Midbrain (tissue), 1 donor: Measurements from ENCODE around the gene ZNF646.
A peak's percentile ranks its signal among the peaks of the same experiment; 100 is the strongest.

ENCODE experiments used
- DNase-seq: peaks from one replicate; lab custom pipeline; 2025; lab: John Stamatoyannopoulos, UW

Gene ZNF646, protein sequence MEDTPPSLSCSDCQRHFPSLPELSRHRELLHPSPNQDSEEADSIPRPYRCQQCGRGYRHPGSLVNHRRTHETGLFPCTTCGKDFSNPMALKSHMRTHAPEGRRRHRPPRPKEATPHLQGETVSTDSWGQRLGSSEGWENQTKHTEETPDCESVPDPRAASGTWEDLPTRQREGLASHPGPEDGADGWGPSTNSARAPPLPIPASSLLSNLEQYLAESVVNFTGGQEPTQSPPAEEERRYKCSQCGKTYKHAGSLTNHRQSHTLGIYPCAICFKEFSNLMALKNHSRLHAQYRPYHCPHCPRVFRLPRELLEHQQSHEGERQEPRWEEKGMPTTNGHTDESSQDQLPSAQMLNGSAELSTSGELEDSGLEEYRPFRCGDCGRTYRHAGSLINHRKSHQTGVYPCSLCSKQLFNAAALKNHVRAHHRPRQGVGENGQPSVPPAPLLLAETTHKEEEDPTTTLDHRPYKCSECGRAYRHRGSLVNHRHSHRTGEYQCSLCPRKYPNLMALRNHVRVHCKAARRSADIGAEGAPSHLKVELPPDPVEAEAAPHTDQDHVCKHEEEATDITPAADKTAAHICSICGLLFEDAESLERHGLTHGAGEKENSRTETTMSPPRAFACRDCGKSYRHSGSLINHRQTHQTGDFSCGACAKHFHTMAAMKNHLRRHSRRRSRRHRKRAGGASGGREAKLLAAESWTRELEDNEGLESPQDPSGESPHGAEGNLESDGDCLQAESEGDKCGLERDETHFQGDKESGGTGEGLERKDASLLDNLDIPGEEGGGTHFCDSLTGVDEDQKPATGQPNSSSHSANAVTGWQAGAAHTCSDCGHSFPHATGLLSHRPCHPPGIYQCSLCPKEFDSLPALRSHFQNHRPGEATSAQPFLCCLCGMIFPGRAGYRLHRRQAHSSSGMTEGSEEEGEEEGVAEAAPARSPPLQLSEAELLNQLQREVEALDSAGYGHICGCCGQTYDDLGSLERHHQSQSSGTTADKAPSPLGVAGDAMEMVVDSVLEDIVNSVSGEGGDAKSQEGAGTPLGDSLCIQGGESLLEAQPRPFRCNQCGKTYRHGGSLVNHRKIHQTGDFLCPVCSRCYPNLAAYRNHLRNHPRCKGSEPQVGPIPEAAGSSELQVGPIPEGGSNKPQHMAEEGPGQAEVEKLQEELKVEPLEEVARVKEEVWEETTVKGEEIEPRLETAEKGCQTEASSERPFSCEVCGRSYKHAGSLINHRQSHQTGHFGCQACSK (N-terminal part only)

DNA sequence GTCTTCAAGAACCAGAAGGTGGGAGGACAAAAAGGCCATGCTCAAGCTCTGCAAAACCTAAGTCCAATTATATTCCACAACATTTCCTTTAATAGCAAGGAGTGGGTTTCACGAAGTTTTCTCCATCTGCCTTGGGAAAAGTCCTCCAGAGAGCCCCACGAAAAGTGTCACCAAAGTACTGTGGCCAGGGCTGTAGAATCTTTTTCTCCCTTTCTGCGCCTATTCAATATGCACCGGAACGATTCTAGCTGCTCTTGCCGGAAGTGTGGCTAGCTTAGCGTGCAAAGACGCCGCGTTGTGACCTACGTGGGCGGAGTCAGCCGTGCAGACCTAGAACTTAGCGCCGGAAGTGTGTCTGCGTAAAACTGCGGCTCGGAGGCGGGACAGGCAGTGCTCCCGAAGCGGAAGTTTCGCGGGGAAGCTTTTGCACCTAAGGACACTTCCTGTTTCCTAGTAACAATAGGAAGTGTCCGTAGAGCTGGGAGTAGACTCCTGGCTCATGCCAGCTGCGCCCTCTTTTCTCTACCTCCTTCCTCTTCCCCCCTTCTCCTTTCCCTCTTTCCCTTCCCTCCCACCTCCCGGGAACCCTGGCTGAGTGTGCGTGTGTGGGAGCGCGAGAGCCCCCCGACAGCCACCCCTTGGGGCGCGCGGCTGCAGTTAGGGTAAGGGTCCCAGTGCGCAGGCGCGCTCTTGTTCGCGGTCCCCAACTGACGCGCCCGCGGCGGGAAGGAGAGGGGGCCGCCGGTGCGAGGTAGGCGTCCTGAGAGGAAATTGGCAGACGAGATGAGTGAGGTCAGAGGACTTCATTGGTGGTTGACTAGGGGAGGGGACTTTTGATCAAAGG lies at the start of gene ZNF646, which contains the start of gene ZNF668:
Gene ZNF646, plus strand, starts transcription at position 453 of the 844 bp plus-strand sequence. CDS start 1,903 bp downstream, outside the sequence.
Gene ZNF668, minus strand, starts transcription at position 271 of the 844 bp plus-strand sequence. CDS start 9,781 bp downstream, outside the sequence.
- DNase-seq, result peak; percentile 100

DNA sequence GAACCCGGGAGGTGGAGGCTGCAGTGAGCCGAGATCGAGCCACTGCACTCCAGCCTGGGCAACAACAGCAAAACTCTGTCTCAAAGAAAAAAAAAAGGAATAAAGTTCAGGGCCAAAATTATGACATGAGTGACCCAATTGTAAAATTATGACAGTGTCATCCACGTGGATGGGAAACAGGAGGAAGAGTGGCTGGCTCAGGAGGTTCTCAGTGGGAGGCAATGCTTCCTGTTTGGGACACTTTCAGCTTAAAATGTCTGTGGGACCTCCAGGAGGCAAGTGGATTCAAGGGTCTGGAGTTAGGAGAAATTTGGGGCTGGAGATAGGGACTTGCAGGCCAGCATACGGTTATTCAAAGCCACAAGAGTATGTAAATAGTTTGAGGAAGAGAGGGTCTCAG lies 48.9 kb upstream of the ZNF646 start:
- no peak for DNase-seq

DNA sequence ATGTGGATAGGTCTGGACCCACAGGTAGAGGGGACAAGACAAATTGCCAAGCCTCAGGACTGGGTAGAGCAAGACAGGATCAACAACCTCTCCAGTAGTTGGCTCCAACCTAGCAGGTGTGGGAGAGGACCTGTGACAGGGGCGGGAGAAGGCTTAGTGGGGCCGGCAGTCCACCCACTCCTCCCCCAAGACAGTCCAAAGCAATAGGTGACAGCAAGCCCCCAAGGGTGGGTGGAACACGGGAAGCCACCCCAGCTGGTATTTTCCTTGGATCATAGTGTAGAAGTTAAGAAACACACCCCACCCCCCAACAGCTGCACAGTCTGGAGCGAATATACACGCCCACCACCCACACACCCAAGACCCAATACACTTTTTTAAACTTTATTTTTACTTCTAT lies 45.0 kb upstream of the ZNF646 start:
- no peak for DNase-seq

DNA sequence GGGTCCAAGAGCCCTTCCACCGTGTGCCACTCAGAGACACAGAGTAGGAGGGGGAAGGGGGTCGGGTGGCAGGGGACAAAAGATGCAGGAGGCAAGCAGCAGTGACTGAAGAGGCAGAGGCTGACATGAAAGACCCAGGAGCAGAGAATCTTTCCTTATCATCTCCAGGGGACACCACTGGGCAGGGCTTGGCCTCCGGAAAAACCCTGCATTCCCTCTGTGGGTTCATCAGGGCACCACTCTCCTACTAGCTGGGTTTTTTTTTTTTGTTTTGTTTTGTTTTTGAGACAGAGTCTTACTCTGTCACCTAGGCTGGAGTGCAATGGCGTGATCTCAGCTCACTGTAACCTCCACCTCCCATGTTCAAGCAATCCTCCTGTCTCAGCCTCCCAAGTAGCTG lies 42.9 kb upstream of the ZNF646 start:
- no peak for DNase-seq

DNA sequence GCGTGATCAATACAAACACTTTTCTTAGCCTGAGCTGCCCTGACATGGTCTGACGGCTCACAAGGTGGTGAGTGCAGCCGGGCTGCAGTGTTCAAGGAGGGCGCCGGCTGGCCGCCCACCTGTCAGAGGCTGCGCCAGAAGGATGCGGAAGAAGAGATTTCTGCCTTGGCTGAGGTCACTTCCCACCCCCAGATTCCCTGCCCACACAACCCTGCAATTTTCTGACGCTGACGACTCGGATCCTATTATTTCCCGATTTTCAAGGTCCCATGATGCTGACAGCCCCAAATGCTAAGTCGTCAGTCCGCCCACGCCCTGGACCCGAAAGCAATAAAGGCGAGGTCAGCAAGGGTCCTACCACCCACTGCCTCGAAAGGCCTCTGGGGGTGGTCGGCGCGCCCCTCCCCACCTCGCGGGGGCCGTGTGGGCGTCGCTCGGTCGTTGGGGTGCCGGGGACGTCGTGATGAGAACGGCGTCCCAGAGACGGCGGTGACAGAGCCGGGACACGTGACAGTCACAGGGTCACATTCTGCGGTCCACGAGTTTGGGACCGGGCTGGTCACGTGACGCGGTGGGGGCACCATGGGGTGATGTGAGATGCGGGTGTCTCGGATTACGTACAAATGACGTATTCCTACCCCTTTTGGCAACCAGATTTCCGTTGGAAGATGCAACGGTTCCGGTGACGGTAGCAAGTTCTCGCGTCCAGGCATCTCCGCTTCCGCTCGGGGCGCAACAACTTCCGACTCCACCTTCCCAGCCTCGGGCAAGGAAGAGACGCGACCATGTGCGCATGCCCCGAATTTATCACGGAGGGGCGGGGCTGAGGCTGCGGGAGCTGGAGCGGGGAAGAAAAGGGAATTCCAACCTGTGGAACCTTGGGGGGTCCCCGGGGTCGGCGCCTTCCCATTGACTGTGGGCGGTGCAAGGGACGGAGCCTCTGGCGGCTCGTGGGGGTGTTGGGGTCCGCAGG lies 41.2 kb upstream of the ZNF646 start, which contains the start of gene STX4:
Gene STX4, plus strand, starts transcription at position 823 of the 973 bp plus-strand sequence. CDS start 248 bp downstream, outside the sequence.
- peak; percentile 97 for DNase-seq

DNA sequence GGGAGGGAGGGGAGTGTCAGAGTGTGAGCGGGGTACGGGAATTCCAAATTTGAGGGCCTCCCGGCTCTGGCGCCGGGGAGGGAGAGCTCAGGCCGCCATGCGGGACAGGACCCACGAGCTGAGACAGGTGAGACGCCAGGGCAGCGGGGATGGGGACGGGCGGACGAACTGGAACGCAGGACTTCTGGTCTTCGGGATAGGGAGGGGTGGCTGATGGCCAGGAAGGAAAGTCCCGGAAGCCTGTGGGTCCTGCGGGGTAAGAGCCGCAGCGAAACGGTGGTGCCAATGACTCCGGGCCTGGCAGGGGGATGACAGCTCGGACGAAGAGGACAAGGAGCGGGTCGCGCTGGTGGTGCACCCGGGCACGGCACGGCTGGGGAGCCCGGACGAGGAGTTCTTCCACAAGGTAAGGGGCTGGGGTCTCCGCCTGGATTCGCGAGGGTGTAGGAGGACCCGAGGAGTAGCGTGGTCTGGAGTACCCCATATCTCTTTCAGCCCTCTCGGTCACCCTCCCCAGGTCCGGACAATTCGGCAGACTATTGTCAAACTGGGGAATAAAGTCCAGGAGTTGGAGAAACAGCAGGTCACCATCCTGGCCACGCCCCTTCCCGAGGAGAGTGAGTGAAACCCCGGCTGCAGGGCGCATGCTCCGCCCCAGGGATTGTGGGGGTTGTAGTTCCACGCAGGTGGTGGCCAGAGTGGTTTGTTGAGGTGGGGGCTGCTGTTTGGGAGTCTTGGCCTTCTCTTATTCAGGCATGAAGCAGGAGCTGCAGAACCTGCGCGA lies 40.3 kb upstream of the ZNF646 start:
- DNase-seq, result peak; percentile 89

DNA sequence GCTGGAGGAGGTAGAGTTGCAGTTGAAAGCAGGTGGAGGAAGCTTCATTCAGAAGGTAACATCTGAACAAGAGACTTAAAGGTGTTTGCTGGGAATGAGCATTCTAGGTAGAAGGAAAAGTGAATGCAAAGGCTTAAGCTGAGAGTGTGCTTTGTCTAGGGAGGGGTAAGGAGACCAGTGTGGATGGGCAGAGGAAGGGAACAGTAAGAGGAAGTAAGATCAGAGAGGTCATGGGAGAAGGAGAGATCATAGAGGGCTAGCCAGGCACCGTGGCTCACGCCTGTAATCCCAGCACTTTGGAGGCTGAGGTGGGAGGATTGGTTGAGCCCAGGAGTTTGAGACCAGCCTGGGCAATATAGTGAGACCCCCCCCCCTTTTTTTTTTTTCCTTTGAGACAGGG lies 37.5 kb upstream of the ZNF646 start:
- DNase-seq, result no peak

DNA sequence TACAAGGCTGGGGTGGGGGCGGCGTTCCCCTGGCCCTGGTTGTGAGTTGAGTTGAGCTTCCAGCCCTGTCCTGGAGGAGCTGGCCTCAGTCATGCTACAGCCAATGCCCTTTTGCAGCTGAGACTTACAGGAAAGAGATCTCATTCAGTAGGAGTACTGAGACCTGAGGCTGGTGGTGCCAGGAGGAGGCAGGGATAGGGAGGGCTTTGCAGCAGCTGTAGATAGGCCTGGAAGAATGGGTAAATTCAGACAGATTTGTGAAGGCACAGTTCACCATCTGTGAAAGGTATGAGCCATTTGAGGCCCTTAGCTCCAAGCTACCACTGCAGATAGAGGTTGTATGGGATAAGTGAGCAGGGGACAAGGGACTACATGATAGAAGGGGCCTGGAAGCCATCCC lies 35.2 kb upstream of the ZNF646 start:
- DNase-seq, result peak; percentile 19

DNA sequence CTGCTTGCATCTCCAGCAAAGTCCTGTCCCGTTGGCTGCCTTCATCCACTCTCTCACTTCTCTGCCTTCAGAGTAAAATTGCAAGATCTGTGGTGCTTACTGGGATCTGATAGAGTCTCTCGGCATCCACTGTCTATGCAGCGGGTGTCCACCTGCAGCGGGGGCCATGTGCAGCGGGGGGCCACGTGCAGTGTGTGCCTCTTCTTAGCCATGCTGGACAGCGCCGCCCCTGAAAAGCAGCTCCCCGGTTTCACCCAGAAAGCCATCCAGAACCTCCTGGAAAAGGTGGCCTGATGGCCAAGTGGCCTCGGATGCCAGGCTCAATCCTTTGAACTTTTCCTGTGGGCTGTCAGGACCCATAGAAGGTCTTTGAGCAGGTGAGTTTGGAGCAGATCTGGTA lies 31.4 kb upstream of the ZNF646 start:
- DNase-seq, result no peak

DNA sequence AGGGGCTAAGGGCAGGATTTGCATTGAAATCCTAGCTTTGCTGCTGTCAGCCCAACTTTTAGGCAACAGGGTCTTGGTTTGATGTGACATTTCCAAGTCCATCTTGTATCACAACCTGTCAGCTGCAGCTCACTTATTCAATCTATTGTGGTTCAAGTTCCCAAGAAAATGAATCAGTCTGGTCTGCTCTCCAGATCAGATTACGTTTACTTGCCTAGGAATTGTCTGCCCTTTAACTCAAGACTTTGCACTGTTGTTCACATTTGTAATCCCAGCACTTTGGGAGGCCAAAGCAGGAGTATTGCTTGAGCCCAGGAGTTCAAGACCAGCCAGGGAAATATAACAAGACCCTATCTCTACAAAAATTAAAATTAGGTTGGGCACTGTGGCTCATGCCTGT lies 30.9 kb upstream of the ZNF646 start:
- DNase-seq, result no peak

DNA sequence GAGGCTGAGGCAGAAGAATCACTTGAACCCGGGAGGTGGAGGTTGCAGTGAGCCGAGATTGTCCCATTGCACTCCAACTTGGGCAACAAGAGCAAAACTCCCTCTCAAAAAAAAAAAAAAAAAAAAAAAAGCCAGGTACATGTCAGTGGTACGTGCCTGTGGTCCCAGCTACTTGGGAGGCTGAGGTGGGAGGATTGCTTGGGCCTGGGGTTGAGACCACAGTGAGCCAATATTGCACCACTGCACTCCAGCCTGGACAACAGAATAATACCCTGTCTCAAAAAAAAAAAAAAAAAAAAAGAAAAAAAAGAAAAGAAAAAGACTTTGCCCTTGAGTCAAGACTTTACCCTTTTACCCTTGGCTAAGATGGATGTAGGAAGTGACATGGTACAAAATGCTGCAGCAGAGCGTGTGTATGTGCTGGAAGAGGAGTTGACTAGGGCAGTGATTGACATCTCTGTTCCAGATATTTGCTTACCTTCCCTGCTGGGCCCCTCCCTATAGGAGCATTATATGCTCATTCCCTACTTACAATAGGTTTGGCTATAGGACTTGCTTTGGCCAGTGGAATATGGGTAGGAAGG lies 30.2 kb upstream of the ZNF646 start:
- no peak for DNase-seq

DNA sequence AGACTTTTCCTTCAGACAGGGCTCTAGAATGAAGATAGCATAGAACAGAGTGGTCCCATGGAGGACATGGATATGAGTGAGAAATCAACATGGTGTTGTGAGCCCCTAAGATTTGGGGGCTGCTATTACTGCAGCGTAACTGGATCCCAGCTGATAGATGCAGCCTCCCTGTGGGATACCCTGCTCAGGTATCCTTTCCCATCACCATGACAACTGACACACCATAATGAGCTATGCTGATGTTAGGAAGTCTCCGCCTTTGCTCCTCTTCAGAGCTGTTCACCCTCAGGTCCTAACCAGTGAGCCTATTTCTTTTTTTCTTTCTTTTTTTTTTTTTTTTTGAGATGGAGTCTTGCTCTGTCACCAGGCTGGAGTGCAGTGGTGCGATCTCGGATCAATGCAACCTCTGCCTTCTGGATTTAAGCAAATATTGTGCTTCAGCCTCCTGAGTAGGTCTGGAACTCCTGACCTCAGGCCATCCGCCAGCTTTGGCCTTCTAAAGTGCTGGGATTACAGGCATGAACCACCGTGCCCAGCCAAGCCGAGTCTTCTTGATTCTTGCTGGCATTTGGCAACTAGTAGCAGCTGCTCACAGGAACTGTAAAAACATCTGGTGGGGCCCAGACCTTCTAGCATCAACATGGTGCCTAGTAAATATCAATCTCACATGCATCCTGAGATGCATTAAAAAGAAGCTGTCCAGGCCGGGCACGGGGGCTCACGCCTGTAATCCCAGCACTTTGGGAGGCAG lies 23.8 kb upstream of the ZNF646 start:
- DNase-seq, result no peak

DNA sequence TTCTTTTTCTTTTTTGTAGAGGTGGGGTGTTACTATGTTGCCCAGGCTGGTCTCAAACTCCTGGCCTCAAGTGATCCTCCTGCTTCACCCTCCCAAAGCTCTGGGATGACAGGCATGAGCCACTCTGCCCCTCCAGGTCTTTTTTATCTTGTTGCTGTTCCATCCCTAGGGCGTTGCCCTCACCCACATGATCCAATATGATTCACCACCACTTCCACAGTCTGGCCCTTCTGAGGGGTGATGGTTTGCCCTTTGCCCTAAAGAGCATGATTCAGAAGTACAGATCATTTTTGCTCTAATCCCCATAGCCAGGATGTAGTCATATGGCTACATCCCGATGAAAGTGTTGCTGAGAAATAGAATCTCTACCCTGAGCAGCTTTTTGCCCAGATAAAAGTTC lies 22.1 kb upstream of the ZNF646 start:
- no peak for DNase-seq

DNA sequence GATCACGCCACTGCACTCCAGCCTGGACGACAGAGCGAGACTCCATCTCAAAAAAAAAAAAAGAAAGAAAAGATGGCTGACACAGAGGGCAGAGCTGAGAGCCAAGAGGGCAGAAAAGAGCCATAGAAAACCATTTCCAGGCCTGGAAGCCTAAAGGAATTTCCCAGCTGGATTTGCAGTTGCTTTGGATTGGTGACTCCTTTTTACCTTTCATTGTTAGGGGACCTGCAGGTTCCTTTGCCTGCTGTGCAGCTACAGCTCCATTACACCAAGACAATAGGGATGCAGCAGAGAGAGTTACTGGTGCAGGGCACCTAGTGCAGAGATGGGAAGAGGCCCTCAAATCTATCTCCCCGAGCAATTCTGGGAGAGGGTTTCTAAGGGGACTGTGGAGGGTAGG lies 18.6 kb upstream of the ZNF646 start:
- no peak for DNase-seq

DNA sequence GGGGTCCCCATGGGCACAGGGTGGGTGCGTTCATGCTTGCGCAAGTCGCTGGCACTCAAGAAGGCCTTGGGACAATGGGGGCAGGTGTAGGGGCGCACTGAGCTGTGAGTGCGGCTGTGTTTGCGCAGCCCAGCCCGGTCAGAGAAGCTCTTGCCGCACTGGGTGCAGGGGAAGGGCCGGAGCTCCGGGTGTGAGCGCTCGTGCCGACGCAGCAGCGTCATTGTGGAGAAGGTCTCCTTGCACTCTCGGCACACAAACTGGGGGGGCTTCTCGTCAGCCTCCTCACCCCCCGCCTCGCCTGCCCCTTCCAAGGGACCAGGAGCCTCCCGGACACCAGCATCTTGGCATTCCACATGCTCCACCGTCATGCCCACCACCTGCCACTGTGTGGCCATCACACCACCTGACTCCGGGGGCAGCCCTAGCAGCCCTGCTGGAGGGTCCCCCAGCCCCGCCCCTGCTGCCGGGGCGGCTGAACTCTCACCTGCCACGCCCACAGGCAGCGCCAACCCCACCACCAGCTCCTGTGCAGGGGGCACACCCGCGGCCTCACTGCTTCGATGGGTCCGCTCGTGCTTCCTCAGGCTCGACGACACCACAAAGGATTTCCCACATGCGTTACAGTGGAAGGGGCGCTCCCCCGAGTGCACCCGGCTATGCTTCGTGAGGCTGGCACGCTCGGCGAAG lies 13.0 kb upstream of the ZNF646 start:
- DNase-seq, result no peak

DNA sequence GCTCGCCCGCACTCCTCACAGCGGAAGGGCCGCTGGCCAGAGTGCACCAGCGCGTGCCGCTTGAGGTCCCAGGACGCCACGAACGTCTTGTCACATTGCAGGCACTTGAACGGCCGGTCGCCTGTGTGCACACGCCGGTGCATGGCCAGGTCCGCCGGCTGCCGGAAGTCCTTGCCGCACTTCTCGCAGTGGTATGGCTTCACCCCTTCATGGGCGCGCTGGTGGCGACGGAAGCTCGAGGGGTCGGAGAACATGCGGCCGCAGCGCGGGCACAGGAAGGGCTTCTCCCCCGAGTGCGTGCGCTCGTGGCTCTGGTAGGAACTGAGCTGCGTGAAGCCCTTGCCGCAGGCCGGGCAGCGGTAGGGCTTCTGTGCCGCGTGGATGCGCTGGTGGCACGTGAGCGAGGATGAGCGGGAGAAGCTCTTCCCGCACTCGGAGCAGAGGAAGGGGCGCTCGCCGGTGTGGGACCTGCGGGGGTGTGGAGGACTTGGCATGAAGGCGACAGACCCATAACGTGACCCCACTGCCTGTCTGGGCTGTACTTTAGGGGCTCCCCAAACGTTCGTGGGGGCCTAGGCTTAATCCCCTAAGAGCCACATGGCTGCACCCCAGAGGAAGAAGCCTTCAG lies 12.3 kb upstream of the ZNF646 start:
- no peak for DNase-seq

DNA sequence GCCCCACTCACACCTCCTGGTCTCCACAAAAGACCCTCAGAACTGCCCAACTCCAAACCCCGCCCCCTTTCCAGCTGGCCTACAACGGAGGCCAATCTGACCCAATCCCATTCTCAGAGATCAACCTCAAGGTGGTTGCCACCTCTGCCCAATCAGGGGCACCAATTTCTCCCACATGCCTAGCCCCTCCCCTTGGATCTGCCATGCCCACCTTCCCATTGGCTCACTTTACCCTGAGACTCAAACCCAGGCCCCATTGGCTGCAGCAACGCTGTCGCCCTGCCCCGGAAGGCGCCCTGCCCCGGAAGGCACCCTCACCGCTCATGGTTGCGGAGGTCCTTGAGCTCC lies 10.8 kb upstream of the ZNF646 start:
- DNase-seq, result no peak
